GM12801 (cell line): ENCODE measurements around the gene ITPKB.

Experiments used
- TF ChIP-seq, protein P1 (sequence below): IDR thresholded peaks from one replicate; pipeline ENCODE4 v1.5.1; 2011; ENCODE audit warnings: control low read depth; ENCODE audit not compliant: insufficient read length; ENCODE audit errors: extremely low read depth

ITPKB gene

DNA sequence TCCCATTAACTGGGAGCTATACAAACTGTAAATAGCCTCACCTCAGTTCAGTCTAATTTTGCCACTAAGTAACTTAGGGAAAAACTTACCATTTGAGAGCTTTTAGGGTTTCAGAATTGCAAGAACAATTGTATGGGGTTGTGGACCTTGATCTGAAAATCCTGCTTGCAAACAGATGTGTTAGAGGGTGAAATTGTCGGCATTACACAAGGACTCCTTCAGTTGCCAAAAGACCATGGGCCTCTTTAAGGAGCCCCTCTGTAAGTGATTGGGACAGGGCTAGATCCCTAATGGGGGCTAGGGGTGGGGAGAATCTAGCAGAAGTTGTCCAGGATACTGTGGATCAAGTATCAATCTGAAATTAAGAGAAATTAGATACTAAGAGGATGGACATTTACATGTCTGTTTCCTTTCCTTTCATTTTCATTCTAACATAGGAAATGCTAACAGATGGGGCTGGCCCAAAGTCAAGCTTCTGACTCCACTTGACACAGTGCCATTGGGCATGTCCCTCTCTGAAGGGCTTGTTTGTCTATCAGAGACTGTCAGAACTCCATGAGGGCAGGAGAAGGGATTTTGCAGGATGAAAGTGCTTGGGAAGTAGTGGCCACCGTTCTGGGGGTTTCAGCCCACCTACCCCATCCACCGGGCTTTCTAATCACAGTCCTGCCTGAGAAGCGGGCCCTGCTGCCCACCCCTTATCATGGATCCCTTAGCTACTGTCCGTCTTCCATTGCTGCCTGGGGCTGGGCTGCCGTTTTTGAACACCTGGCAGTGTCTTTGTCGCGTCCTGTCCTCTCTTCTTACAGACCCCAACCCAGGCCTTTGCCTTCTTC lies 135.8 kb downstream of the ITPKB start:
- TF ChIP-seq, protein P1, sequence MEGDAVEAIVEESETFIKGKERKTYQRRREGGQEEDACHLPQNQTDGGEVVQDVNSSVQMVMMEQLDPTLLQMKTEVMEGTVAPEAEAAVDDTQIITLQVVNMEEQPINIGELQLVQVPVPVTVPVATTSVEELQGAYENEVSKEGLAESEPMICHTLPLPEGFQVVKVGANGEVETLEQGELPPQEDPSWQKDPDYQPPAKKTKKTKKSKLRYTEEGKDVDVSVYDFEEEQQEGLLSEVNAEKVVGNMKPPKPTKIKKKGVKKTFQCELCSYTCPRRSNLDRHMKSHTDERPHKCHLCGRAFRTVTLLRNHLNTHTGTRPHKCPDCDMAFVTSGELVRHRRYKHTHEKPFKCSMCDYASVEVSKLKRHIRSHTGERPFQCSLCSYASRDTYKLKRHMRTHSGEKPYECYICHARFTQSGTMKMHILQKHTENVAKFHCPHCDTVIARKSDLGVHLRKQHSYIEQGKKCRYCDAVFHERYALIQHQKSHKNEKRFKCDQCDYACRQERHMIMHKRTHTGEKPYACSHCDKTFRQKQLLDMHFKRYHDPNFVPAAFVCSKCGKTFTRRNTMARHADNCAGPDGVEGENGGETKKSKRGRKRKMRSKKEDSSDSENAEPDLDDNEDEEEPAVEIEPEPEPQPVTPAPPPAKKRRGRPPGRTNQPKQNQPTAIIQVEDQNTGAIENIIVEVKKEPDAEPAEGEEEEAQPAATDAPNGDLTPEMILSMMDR = no peak

DNA sequence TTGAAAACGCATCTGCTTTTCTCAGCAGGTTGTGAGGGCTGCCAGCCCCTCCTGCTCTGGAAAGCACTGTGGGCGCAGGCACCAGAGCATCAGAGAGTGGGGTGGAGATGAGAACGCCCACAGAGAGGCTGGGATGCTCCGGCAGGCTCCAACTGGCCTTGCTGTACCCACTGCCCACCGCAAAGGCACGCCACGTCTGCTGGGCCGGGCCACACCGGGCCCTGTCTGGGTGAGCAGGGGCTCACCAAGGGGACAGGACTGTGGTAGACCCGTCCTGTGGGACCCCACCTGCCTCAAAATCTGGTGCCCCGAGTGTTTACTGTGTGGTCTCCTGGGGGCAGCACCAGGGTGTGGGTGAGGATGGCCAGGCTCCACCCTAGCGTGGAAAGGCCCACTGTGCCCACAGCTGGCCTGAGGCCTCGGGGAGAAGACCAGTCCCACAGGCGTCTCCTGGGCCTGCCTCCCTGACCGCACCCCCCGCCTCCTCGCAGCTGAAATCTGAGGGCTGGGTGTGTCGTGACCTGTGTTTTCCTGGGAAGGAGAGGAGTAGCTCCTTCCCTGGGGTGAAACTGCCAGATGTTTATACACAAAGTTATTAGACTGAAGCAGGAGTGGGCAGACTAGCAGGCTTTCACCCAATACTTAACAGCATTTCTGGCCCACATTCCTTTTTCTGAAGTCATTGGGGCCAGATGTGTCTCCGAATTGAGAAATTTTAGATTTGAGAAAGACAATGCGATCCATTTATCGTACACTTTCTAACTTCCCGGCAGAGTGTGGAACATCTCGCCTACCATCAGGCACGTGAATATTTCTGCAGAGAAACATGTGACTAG lies 136.7 kb downstream of the ITPKB start:
- TF ChIP-seq, protein P1 = no peak

DNA sequence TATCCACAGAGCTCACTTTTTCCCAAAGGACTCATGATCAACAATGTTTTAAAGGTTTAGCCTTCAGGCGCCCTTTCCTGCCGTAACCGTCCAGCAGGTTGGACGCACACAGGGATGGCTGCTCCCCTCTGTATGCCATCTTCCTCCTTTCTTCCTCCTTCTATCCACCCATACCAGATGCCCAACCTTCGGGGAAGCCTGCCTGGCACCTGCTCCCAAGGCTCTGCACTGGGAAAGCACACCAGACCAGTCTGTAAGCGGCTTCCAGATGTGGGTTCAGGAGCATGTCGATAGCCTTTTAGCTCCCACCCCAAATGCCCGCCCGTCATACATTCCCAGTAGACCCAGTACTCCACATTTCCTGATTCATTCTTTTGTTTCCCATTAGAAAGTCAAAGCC lies 137.6 kb downstream of the ITPKB start:
- TF ChIP-seq, protein P1 = no peak

DNA sequence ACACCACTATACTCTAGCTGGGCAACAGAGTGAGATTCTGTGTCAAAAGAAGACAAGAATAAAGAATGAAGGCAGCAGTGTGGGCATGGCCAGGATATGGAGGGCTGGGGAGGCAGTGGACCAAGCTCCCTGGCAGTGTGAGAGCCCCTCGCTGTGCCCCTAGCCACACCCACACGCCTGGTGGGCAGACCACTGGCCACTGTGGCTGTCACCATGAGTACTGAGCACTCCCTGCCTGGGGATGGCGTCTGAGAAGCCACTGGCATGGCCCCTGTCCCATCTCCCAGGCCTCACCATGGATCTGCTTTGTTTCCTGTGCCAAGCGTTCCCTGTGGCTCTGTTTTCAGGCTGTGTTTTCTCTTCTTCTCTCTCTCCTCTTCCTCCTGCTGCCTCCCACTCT lies 138.8 kb downstream of the ITPKB start:
- TF ChIP-seq, protein P1 = no peak

DNA sequence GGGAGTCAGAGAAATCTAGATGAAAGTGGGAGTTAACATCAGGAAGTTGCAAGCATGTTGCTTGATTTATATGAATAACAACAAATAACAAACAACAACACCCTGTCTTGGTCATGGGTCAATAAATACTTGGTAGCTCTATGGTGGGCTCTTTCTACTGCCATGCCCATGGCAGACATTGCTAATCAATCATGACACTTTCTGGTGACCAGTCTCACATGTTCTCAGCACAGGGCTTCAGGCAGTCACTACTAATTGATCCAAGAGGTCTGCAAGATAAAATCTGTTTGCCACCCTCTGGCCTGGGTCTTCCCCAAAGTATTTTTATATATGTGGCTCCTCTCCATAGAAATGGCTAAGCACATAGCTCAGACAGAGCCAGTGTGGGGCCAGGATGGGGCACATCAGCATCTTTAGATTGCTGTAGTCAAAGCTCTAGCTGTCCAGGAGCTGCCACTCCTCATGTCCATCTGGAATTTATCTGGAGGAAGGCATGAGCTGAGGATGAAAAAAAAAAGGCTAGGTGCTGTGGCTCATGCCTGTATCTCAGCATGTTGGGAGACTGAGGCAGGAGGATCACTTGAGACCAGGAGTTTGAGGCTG lies 139.3 kb downstream of the ITPKB start:
- TF ChIP-seq, protein P1 = no peak

DNA sequence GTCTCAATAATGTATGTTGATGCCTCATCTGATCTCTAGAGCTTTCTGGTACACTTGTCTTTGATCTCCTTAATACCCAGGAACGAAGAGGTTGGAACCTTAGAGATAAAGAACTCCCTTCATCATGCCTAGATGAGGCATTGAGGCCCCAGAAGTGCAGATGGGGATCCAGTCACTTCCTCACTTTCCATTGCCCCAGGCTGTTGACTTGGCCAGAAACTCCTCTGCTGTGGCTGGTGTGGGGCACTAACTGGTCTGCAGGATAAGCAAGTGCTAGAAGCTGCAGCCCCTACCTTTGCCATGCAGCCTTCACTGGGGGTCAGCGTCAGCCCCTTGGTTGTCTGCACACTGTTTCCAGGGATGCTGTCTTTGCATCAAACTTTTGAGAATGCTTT lies 140.6 kb downstream of the ITPKB start:
- TF ChIP-seq, protein P1 = no peak
